Nephron (organoid): Measurements from ENCODE around the gene CLDN4.

Experiments used
- H3K27ac Mint-ChIP-seq, 3 experiments: 2 replicates each; pipeline ENCODE4 v1.8.0; 2020; ENCODE audit warnings: mixed read lengths in 3 of 3, mild to moderate bottlenecking in 2 of 3, moderate library complexity in 1 of 3
- H3K27me3 Mint-ChIP-seq: 2 replicates; pipeline ENCODE4 v1.8.0; 2021; ENCODE audit warnings: low read depth, mild to moderate bottlenecking, moderate library complexity, mixed read lengths
- H3K36me3 Mint-ChIP-seq: 2 replicates; pipeline ENCODE4 v1.8.0; 2020; ENCODE audit warnings: low read depth, mixed read lengths
- H3K4me1 Mint-ChIP-seq: 2 replicates; pipeline ENCODE4 v1.8.0; 2020; ENCODE audit warnings: mixed read lengths
- H3K4me3 Mint-ChIP-seq, 3 experiments: 2 replicates each; pipeline ENCODE4 v1.8.0; 2020; ENCODE audit warnings: mild to moderate bottlenecking in 3 of 3, mixed read lengths in 3 of 3, moderate library complexity in 2 of 3
- H3K9me3 Mint-ChIP-seq: 2 replicates; pipeline ENCODE4 v1.8.0; 2020; ENCODE audit warnings: mixed read lengths
- TF ChIP-seq, protein P1 (sequence below), 3 experiments: fragments of 200-600 bp; sonication (generic); IDR thresholded peaks; one replicate each; pipeline ENCODE4 v1.5.0; 2021; ENCODE audit warnings: antibody characterized with exemption in 3 of 3; ENCODE audit not compliant: unreplicated experiment in 3 of 3

The CLDN4 gene

DNA sequence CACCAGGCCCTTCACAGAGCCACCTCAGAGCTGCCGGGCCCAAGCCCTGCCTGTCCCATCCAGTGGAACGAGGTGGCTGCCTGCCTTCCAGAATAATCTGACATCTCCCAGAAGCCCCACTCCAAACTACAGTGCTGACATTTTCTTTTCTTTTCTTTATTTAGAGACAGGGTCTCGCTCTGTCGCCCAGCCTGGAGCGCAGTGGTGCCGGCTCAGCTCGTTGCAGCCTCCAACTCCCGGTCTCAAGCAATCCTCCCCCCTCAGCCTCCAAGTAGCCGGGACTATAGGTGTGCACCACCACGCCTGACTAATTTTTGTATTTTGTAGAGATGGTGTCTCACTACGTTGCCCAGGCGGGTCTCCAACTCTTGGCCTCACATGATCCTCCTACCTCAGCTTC lies 30.5 kb downstream of the CLDN4 start:
- H3K27ac Mint-ChIP-seq, result no peak overlapping the region
- peaks cover 3% of the 10 kb centered on the region for H3K9me3 Mint-ChIP-seq
- peaks cover 19% of the 10 kb centered on the region for H3K27me3 Mint-ChIP-seq
- H3K4me1 Mint-ChIP-seq, result no peaks in the 10 kb centered on the region
- TF ChIP-seq, protein P1, sequence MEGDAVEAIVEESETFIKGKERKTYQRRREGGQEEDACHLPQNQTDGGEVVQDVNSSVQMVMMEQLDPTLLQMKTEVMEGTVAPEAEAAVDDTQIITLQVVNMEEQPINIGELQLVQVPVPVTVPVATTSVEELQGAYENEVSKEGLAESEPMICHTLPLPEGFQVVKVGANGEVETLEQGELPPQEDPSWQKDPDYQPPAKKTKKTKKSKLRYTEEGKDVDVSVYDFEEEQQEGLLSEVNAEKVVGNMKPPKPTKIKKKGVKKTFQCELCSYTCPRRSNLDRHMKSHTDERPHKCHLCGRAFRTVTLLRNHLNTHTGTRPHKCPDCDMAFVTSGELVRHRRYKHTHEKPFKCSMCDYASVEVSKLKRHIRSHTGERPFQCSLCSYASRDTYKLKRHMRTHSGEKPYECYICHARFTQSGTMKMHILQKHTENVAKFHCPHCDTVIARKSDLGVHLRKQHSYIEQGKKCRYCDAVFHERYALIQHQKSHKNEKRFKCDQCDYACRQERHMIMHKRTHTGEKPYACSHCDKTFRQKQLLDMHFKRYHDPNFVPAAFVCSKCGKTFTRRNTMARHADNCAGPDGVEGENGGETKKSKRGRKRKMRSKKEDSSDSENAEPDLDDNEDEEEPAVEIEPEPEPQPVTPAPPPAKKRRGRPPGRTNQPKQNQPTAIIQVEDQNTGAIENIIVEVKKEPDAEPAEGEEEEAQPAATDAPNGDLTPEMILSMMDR (IDR thresholded peaks at IDR 0.05; ENCODE audit: unreplicated experiment in 3 of 3), result no peak
- H3K4me3 Mint-ChIP-seq, result no peak overlapping the region
- no peaks in the 10 kb centered on the region for H3K36me3 Mint-ChIP-seq

DNA sequence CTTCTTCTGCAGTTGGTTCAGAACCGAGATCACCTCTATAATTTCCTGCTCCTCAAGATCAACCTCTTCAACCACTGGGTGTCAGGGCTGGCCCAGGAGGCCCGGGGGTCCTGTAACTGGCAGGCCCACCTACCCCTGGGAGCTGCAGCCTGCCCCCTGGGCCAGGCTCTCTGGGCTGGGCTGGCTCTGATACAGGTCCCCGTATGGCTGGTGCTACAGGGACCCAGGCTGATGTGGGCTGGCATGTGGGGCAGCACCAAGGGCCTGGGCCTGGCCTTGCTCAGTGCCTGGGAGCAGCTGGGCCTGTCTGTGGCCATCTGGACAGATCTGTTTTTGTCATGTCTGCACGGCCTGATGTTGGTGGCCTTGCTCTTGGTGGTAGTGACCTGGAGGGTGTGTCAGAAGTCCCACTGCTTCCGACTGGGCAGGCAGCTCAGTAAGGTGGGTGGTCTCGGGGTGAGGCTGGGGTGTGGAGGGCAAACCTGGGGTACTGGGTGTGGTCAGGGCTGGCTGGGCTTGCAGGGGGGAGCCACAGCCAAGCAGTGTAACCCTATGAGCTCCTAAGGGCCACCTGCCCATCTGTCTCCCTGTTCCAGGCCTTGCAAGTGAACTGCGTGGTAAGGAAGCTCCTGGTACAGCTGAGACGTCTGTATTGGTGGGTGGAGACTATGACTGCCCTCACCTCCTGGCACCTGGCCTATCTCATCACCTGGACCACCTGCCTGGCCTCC lies 34.4 kb downstream of the CLDN4 start:
- Mint-ChIP-seq H3K27ac (no peak overlapping the region), H3K27me3 (peaks cover 14% of the 10 kb centered on the region), H3K9me3 (no peaks in the 10 kb centered on the region), H3K4me3 (no peak overlapping the region), H3K4me1 (peaks cover 11% of the 10 kb centered on the region), H3K36me3 (no peaks in the 10 kb centered on the region)
- TF ChIP-seq, protein P1 (IDR thresholded peaks at IDR 0.05; ENCODE audit: unreplicated experiment in 3 of 3), result no peak

DNA sequence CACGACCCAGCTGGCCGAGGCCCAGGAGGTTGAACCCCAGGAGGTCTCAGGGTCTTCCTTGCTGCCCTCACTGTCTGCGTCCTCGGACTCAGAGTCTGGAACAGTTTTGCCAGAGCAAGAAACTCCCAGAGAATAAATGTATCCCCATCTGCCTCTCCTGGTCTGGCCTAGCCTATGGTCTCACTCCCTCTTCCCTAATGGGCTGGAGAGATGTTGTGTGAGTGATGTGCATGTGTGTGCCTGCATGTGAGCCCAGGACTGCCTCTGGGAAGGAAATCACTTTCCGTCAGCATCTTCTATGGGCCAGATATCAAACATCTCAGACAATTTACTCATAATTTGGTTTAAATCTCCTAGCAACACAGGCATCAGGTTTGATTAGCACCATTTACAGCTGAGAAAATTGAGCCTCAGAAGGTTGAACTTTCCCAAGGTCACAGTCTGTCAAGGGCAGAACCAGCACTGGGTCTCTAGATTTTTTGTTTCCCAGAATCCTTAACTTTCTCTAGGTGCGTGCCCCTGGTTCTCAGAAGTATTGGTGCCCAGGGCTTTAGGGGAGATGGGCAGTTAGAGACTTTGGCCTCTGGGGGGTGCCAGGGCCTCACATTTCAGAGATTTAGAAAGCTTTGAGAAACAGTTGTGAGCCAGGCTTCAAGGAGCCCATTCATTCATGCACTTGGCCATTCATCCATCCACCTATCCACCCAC lies 35.1 kb downstream of the CLDN4 start:
- H3K9me3 Mint-ChIP-seq, result no peaks in the 10 kb centered on the region
- peak overlapping the region in 2 of 3 experiments; percentile 19 to 45 for H3K27ac Mint-ChIP-seq
- TF ChIP-seq, protein P1 (IDR thresholded peaks at IDR 0.05; ENCODE audit: unreplicated experiment in 3 of 3), result peak; percentile 56 to 70 (median 59)
- peaks cover 16% of the 10 kb centered on the region for H3K4me1 Mint-ChIP-seq
- peaks cover 10% of the 10 kb centered on the region for H3K27me3 Mint-ChIP-seq
- H3K4me3 Mint-ChIP-seq, result no peak overlapping the region
- no peaks in the 10 kb centered on the region for H3K36me3 Mint-ChIP-seq

DNA sequence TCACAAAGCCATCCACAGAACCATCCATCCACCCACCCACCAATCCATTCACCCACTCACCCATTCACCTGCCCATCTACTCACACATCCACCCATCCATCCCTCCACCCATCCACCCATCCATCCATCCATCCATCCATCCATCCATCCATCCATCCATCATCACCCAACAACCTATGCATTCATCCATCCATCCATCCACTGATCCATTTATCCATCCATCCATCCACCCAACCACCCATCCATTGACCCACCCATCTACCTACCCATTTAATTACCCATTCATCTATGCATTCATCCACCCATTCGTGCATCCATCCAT lies 35.6 kb downstream of the CLDN4 start:
- peaks cover 12% of the 10 kb centered on the region for H3K27me3 Mint-ChIP-seq
- TF ChIP-seq, protein P1 (IDR thresholded peaks at IDR 0.05; ENCODE audit: unreplicated experiment in 3 of 3), result no peak
- H3K36me3 Mint-ChIP-seq, result no peaks in the 10 kb centered on the region
- no peaks in the 10 kb centered on the region for H3K9me3 Mint-ChIP-seq
- H3K27ac Mint-ChIP-seq, result peak overlapping the region in 2 of 3 experiments; percentile 19 to 45
- H3K4me1 Mint-ChIP-seq, result peaks cover 18% of the 10 kb centered on the region
- H3K4me3 Mint-ChIP-seq, result no peak overlapping the region

DNA sequence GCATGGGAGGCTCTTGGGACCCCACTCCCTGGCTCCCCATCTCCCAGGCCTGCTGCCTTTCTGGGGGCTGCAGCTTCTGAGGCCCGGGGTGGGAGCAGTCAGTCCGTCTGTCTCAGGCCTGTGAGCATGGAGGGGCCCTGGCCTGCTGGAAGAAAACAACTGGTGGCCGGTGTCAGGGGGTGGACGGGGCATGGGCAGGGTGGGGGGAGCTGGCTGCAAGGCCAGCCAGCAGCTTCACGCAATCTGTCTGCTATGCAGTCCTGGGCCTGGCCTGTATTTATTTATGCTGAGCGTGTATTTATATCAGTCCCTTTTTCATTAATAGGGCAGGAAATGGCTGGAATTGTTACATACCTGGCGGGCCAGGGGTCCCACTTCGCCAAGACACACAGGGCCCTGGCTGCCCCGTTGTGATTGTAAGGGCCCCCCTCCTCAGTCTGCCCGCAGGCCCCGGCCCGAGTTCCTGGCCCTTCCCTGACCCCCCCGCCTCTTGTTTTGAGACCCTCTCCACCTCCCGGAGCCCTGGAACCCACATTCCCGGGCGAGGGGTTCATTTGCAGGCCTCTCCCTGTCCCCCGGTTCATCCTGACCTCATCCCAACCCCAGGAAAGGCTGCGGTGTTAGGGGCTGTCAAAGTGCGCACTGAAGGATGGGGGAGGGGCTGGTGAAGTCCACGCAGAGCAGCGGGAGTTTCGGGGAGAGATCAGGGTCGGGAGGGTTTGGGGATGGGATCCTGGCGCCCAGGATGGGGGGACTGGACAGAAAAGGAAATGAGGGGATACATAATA lies 38.4 kb downstream of the CLDN4 start:
- TF ChIP-seq, protein P1 (IDR thresholded peaks at IDR 0.05; ENCODE audit: unreplicated experiment in 3 of 3), result no peak
- Mint-ChIP-seq H3K4me1 (peaks cover 20% of the 10 kb centered on the region), H3K4me3 (no peak overlapping the region), H3K9me3 (no peaks in the 10 kb centered on the region), H3K27ac (peak overlapping the region in 1 of 3 experiments; percentile 84), H3K27me3 (peaks cover 17% of the 10 kb centered on the region), H3K36me3 (no peaks in the 10 kb centered on the region)
